T-helper 2 cell treated with Interferon-gamma antibody and Interleukin-4, amounts not matched to agents 100 ng/mL and 5 ng/mL, for 36 hours (primary cell): ENCODE data around the gene NEK6. TPM values are rescaled to one million over a fixed set of nuclear protein-coding genes. Genes with fewer than 3 reads are reported as not detected.

ENCODE experiments used
- intact Hi-C: fragments of 100-400 bp; cut with micrococcal nuclease; formaldehyde crosslinking; loops from one replicate; pipeline ENCODE4 v1.15.1; 2023
- total RNA-seq: library from RNA; stranded (reverse); gene quantifications from 2 replicates; pipeline ENCODE4 v1.2.3, GENCODE V29; 2022

Gene NEK6
- total RNA-seq, 1 donor from 2014 or later, result 28.6 TPM

DNA sequence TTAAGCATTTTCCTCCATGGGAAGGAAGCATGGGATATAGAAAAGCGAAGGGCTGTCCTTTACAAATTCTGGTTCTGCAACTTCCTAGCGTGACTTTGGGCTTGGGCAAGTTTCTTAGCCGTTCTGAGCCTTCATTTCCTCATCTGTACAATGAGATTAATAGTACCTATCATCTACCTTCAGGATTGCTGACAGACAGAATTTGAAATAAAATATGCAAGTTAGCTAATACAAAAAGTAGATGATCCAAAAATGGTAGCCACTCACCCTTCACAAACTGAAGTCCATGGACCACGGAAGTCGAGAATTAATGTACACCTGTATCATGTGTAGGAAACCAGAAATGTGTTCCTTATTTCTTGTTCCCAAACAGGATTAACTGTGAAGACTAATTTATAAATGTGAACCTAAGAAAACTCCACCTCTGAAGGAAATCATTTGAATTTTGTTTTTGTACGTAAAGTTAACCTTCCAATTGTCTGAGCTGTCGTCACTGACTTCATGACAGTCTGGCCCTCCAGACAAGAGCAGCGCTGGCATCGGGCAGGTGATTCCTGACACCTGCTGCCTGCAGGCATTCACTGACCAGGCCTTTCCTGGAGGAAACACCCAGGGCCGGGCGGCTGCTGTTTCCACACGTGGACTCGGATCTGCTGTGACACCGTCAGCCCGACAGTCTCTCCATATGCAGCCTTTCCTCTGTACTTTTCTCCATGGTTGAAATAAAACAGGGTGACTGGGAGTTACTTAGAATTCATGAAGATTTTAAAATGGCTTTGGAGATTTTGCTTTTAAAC is 94.1 kb downstream of the NEK6 start:
- intact Hi-C loops, result no loop called here

- intact Hi-C loops, result no loop called here
Observed at GRCh38 chr9:124352616-124353015, 94.9 kb downstream of the NEK6 start.

- intact Hi-C loops, result no loop called here
Observed at GRCh38 chr9:124353166-124353768, 95.5 kb downstream of the NEK6 start.

DNA sequence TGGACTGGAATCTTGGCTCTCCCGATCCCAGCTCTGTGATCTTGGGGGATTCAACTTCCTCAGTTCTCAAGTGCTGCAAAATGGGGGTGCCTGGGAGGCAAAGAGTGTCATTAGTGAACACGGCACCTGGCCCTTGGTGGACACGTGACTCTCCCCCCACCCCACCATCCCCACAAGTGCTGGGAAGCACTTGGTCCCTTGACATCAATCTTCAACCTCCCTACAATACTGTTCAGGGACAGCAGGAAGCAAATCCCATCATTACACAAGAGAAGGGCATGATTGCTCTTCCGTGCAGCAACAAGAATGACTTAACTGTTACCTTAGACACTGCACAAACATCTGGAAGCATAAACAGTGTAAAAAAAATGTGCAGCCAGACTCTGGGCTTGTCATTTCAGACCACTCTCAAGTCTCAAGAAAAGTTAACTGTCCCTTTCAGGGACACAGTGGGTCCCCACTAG is 96.1 kb downstream of the NEK6 start:
- intact Hi-C loops, result no loop called here

GRCh38 chr9:124354346-124355038 is 96.7 kb downstream of the NEK6 start:
- intact Hi-C loops, result no loop called here

GRCh38 chr9:124355039-124355940 is 97.5 kb downstream of the NEK6 start:
- intact Hi-C loops, result no loop called here

DNA sequence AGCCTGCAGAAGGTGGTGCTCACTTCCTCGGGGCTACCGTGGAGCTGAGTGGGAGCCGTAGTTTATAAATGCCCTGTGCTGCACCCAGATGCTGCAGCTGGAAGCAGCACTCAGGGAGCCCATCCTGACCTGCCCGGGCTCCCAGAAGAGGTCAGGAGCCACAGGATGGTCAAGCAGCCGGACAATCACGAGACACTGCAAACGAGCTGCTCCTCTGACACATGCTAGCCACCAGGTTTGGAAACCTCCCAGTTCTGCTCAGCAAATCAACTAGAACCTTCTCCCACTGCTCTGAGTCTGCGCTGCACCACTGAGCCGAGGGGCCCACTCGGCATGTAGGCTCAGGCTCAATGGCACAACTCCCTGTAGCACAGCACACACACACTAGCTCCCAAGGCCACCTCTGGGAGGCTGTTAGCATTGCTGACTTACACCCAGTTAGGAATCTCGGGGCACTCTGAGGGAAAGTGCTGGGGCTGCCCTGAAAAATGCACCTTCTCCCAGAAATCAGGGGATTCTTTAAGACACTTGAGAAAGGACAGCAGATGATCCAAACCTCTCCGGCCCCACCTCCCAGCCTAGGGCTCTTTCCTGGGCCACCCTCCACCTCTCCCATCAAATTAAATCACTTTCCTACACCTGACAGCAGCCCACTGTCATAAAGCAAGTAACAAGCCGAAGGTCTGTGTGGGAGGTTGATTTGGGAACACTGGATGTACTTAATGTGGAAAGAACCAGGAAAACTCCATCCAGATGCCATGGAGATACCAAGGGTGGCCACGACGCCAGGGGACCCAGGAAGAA is 98.4 kb downstream of the NEK6 start:
- intact Hi-C loops, result no loop called here

- intact Hi-C loops, result no loop called here
Observed at GRCh38 chr9:124356745-124357390, 99.1 kb downstream of the NEK6 start.

GRCh38 chr9:124357721-124358361 is 100.1 kb downstream of the NEK6 start:
- intact Hi-C loops, result no loop called here

GRCh38 chr9:124358631-124359030 is 100.9 kb downstream of the NEK6 start:
- intact Hi-C loops, result no loop called here

- intact Hi-C loops, result no loop called here
Observed at GRCh38 chr9:124359426-124359825, 101.7 kb downstream of the NEK6 start.

DNA sequence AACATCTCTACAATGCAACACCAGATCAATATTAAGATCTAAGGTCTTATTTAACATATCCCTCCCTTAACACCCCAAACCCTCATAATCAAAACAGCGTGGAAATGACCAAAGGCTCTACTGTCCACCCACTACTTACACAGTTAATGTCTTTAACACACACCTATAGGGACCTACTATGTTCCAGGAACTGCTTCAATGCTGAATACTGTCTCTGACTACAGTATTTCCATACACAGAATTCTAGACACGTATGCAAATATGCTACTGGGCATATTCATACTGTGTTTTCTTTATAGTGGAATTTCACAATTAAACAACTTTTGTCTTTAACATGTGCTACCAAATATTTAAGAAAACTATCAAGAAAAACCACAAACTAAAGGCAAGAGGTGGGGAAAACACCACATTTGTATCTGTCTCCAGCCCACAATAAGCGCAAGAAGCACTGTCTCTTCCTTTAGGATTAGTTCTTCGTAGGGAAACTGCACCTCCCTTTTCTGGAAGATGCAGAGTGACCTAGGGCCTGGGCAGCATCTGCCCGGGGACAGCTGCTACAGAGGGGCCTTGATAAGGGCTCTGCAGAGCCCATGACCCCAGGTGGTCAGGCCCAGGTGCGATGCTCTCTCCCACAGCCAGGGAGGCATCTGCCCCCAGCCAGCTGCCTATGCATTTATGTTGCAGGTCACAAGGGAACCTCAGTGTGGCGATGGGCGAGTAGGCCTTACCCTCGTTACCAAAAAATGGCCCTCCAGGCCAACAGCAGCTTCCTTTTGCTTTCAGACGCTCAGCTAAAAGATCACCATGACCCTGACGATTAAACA is 102.3 kb downstream of the NEK6 start:
- intact Hi-C loops, result no loop called here

DNA sequence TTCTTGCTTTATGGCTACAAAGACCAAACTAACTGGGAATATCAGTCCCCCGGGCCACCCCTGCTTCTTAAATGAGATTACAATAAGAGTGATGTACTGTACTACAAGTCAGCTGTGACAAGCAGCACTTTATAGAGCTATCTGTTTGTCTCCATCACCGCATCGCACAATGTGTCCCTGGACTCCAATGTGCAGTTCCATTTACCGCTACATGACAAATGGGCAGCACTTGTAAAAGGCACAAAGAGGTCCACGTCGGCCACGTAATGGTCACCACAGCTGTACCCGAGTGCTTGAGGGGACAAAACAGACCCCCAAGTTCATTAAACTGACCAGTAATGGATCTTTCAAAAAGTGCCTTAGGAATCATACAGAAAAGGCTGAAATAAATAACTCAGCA is 103.4 kb downstream of the NEK6 start:
- intact Hi-C loops, result no loop called here

GRCh38 chr9:124363326-124364096 is 105.8 kb downstream of the NEK6 start:
- intact Hi-C loops, result no loop called here

GRCh38 chr9:124364141-124364540 is 106.4 kb downstream of the NEK6 start:
- intact Hi-C loops, result no loop called here

DNA sequence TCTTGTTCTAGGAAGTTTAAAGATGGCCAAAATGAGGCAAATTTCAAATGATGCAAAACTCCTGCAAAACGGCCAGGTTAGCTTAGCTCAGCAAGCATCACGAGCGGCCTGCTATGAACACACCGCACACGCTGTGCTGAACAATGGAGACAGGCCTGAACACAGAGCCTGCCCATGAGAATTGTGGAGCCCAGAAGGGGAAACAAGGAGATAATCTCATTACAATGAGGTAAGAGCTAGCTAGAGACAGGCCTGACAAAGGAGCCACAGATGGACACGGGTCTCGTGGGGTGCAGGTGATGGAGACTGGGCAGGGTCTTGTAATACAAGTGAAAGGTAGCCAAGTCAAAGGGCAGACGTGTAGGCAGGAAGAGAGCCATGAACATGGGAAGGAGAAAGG is 107.3 kb downstream of the NEK6 start:
- intact Hi-C loops, result no loop called here

GRCh38 chr9:124366476-124367220 is 108.9 kb downstream of the NEK6 start:
- intact Hi-C loops, result no loop called here
